Fibroblast of villous mesenchyme (primary cell): ENCODE results near the gene MARCHF5. TPM values are rescaled to one million over a fixed set of nuclear protein-coding genes. Genes with fewer than 3 reads are reported as not detected.
"Not testable (repeated sequence)": the region's sequence is repeated elsewhere in the genome, so short reads cannot be mapped to it uniquely, and the experiment has no call there.

ENCODE experiments used
- DNase-seq: peaks from one replicate; pipeline ENCODE4 v3.0.0-alpha.2; 2010; ENCODE audit warnings: low read depth
- H3K4me3 ChIP-seq: 2 replicates; pipeline ENCODE4 v1.5.1; 2011; ENCODE audit warnings: low read depth, mild to moderate bottlenecking, low read length
- CTCF ChIP-seq: IDR thresholded peaks from 2 replicates; pipeline ENCODE4 v1.5.1; 2012; ENCODE audit warnings: low read depth, mild to moderate bottlenecking, low read length; ENCODE audit not compliant: insufficient read depth
- total RNA-seq: library from RNA; depleted of rRNA; stranded (reverse); fragments of >200 nt; gene quantifications from 2 replicates; pipeline ENCODE4 v1.2.3, GENCODE V29; 2012

The MARCHF5 gene
- total RNA-seq, 1 donor: 13.4 TPM

GRCh38 chr10:92323079-92323478 is 32.1 kb downstream of the MARCHF5 start:
- no peak for TF ChIP-seq CTCF
- DNase-seq: no peak
- H3K4me3 ChIP-seq: no peak overlapping the region

- H3K4me3 ChIP-seq: no peak overlapping the region
- peak; percentile 8 for DNase-seq
- no peak for TF ChIP-seq CTCF
These were observed 36.8 kb downstream of the MARCHF5 start for GRCh38 chr10:92327445-92328433.

GRCh38 chr10:92328993-92329392 is 38.0 kb downstream of the MARCHF5 start:
- no peak for TF ChIP-seq CTCF
- no peak overlapping the region for H3K4me3 ChIP-seq
- DNase-seq: no peak

GRCh38 chr10:92329927-92330326 is 39.0 kb downstream of the MARCHF5 start:
- DNase-seq, H3K4me3 ChIP-seq: not testable (repeated sequence)

GRCh38 chr10:92342796-92343195 is 51.8 kb downstream of the MARCHF5 start:
- DNase-seq: no peak
- TF ChIP-seq CTCF: no peak
- no peak overlapping the region for H3K4me3 ChIP-seq

- DNase-seq, H3K4me3 ChIP-seq: not testable (repeated sequence)
These were observed 54.6 kb downstream of the MARCHF5 start for GRCh38 chr10:92345575-92345974.

GRCh38 chr10:92347035-92347676 is 56.2 kb downstream of the MARCHF5 start:
- not testable (repeated sequence) for H3K4me3 ChIP-seq, DNase-seq

GRCh38 chr10:92350411-92350810 is 59.4 kb downstream of the MARCHF5 start:
- H3K4me3 ChIP-seq: no peak overlapping the region
- no peak for TF ChIP-seq CTCF
- DNase-seq: no peak
